Fibroblast of lung (primary cell): ENCODE measurements around the gene RPA3. TPM values are rescaled to one million over a fixed set of nuclear protein-coding genes. Genes with fewer than 3 reads are reported as not detected.

Source experiments
- DNase-seq, 2 donors: peaks; one replicate each; pipeline versions ENCODE4 v3.0.0 to v3.0.0-alpha.2; 2010; ENCODE audit warnings: low read depth in 2 of 2
- H2AFZ ChIP-seq: 2 replicates; pipeline ENCODE4 v1.5.1; 2012; ENCODE audit warnings: low read length, control low read depth, inconsistent platforms
- H3K27ac ChIP-seq: 2 replicates; pipeline ENCODE4 v1.5.1; 2011; ENCODE audit warnings: low read length, control low read depth; ENCODE audit not compliant: insufficient read depth
- H3K27me3 ChIP-seq: 2 replicates; pipeline ENCODE4 v1.5.1; 2011; ENCODE audit warnings: mild to moderate bottlenecking, low read length; ENCODE audit not compliant: control insufficient read depth, insufficient read depth
- H3K36me3 ChIP-seq: 2 replicates; pipeline ENCODE4 v1.5.1; 2011; ENCODE audit warnings: low read length; ENCODE audit not compliant: control insufficient read depth, insufficient read depth
- H3K4me1 ChIP-seq: 2 replicates; pipeline ENCODE4 v1.5.1; 2011; ENCODE audit warnings: low read length; ENCODE audit not compliant: control insufficient read depth, insufficient read depth; ENCODE audit errors: extremely low read depth
- H3K4me2 ChIP-seq: 2 replicates; pipeline ENCODE4 v1.5.1; 2011; ENCODE audit warnings: low read length, control low read depth; ENCODE audit not compliant: insufficient read depth; ENCODE audit errors: extremely low read depth
- H3K4me3 ChIP-seq, 4 experiments: fragments of 200-600 bp in 1 of 4; sonication (generic) in 1 of 4; replicated peaks in 1 of 4; 2 replicates each; pipeline ENCODE4 v1.5.1; 2011 to 2016; ENCODE audit warnings: low read length in 4 of 4, low read depth in 3 of 4, mild to moderate bottlenecking in 3 of 4, control low read depth in 2 of 4, inconsistent platforms in 1 of 4, mixed read lengths in 1 of 4; ENCODE audit not compliant: insufficient read depth in 1 of 4; ENCODE audit errors: control extremely low read depth in 1 of 4
- H3K79me2 ChIP-seq: 2 replicates; pipeline ENCODE4 v1.5.1; 2012; ENCODE audit warnings: mild to moderate bottlenecking, low read length, inconsistent platforms; ENCODE audit not compliant: control insufficient read depth, insufficient read depth
- H3K9ac ChIP-seq: 2 replicates; pipeline ENCODE4 v1.5.1; 2011; ENCODE audit warnings: mild to moderate bottlenecking, low read length, control low read depth; ENCODE audit not compliant: insufficient read depth
- H3K9me3 ChIP-seq: 2 replicates; pipeline ENCODE4 v1.5.1; 2012; ENCODE audit warnings: low read depth, low read length; ENCODE audit not compliant: control insufficient read depth, insufficient read depth
- H4K20me1 ChIP-seq: 2 replicates; pipeline ENCODE4 v1.5.1; 2011; ENCODE audit warnings: low read length; ENCODE audit not compliant: control insufficient read depth, insufficient read depth; ENCODE audit errors: extremely low read depth
- EZH2 ChIP-seq: IDR thresholded peaks from 2 replicates; pipeline ENCODE4 v1.5.1; 2012; ENCODE audit warnings: low read length, control low read depth, mild to moderate bottlenecking; ENCODE audit errors: missing control alignments
- polyA plus RNA-seq, 2 donors: library from polyadenylated mRNA; depleted of rRNA in 1 of 2; stranded (reverse) in 1 of 2; unstranded in 1 of 2; fragments of >200 nt; gene quantifications; 2 replicates each; pipeline ENCODE4 v1.2.1, GENCODE V29; 2011 to 2012; ENCODE audit warnings: missing spikeins in 1 of 2
- total RNA-seq: library from RNA; depleted of rRNA; stranded (reverse); fragments of >200 nt; gene quantifications from 2 replicates; pipeline ENCODE4 v1.2.1, GENCODE V29; 2014
- TF ChIP-seq, protein P1 (sequence below), 2 donors: IDR thresholded peaks in 1 of 2; conservative IDR thresholded peaks in 1 of 2; 1 replicate in 1 of 2; 2 replicates in 1 of 2; pipeline ENCODE4 v1.5.1; 2011 to 2012; ENCODE audit warnings: low read length in 2 of 2, control low read depth in 1 of 2, inconsistent platforms in 1 of 2, low read depth in 1 of 2, mild to moderate bottlenecking in 1 of 2

Gene RPA3
- total and polyA plus RNA-seq, 2 donors (not counting 1 experiment from before 2014, with no cell fraction given) = 19.0 to 23.9 TPM

- no peak overlapping the region for H3K9ac ChIP-seq
- no peaks in the 10 kb centered on the region for H4K20me1 ChIP-seq
- H3K79me2 ChIP-seq = no peaks in the 10 kb centered on the region
- H3K27ac ChIP-seq = no peak overlapping the region
- TF ChIP-seq, protein P1, sequence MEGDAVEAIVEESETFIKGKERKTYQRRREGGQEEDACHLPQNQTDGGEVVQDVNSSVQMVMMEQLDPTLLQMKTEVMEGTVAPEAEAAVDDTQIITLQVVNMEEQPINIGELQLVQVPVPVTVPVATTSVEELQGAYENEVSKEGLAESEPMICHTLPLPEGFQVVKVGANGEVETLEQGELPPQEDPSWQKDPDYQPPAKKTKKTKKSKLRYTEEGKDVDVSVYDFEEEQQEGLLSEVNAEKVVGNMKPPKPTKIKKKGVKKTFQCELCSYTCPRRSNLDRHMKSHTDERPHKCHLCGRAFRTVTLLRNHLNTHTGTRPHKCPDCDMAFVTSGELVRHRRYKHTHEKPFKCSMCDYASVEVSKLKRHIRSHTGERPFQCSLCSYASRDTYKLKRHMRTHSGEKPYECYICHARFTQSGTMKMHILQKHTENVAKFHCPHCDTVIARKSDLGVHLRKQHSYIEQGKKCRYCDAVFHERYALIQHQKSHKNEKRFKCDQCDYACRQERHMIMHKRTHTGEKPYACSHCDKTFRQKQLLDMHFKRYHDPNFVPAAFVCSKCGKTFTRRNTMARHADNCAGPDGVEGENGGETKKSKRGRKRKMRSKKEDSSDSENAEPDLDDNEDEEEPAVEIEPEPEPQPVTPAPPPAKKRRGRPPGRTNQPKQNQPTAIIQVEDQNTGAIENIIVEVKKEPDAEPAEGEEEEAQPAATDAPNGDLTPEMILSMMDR (conservative IDR thresholded peaks at IDR 0.05 in 1 of 2, IDR thresholded peaks at IDR 0.05 in 1 of 2; ENCODE audit: low read depth in 1 of 2, low read length in 2 of 2) = no peak
- no peak for TF ChIP-seq EZH2
- H3K4me3 ChIP-seq = no peak overlapping the region
- no peaks in the 10 kb centered on the region for H3K27me3 ChIP-seq
- H3K9me3 ChIP-seq = no peaks in the 10 kb centered on the region
- no peak overlapping the region for H2AFZ ChIP-seq
- no peak overlapping the region for H3K4me2 ChIP-seq
- peaks cover 9% of the 10 kb centered on the region for H3K4me1 ChIP-seq
- H3K36me3 ChIP-seq = no peaks in the 10 kb centered on the region
- no peak for DNase-seq
Observed at GRCh38 chr7:7701527-7701926, 16.9 kb downstream of the RPA3 start.

- Histone ChIP-seq H3K4me2 (peak overlapping the region; percentile 54), H3K9me3 (no peaks in the 10 kb centered on the region), H2AFZ (no peak overlapping the region), H3K4me3 (no peak overlapping the region), H3K36me3 (no peaks in the 10 kb centered on the region), H3K27me3 (no peaks in the 10 kb centered on the region), H3K9ac (no peak overlapping the region), H3K4me1 (peaks cover 13% of the 10 kb centered on the region), H3K27ac (peak overlapping the region; percentile 28), H4K20me1 (no peaks in the 10 kb centered on the region), H3K79me2 (no peaks in the 10 kb centered on the region)
- no peak for DNase-seq
- no peak for TF ChIP-seq EZH2
Observed at GRCh38 chr7:7699970-7700369, 18.4 kb downstream of the RPA3 start.

- H3K27ac ChIP-seq = no peak overlapping the region
- no peak overlapping the region for H2AFZ ChIP-seq
- no peaks in the 10 kb centered on the region for H3K36me3 ChIP-seq
- H3K9me3 ChIP-seq = no peaks in the 10 kb centered on the region
- H3K4me2 ChIP-seq = peak overlapping the region; percentile 54
- TF ChIP-seq EZH2 = no peak
- TF ChIP-seq, protein P1 (conservative IDR thresholded peaks at IDR 0.05 in 1 of 2, IDR thresholded peaks at IDR 0.05 in 1 of 2; ENCODE audit: low read depth in 1 of 2, low read length in 2 of 2) = no peak
- no peaks in the 10 kb centered on the region for H3K27me3 ChIP-seq
- H3K79me2 ChIP-seq = no peaks in the 10 kb centered on the region
- H4K20me1 ChIP-seq = no peaks in the 10 kb centered on the region
- no peak for DNase-seq
- no peak overlapping the region for H3K4me3 ChIP-seq
- H3K4me1 ChIP-seq = peaks cover 13% of the 10 kb centered on the region
- no peak overlapping the region for H3K9ac ChIP-seq
Observed at GRCh38 chr7:7699380-7699779, 19.0 kb downstream of the RPA3 start.
